Keratinocyte (primary cell): Measurements from ENCODE around the gene OR10G3.

Source experiments
- EZH2 ChIP-seq: IDR thresholded peaks from one replicate; pipeline ENCODE4 v1.6.1; 2012; ENCODE audit warnings: inconsistent platforms, mild to moderate bottlenecking, low read length, moderate library complexity
- TF ChIP-seq, protein P1 (sequence below), 3 experiments: IDR thresholded peaks in 1 of 3; conservative IDR thresholded peaks in 1 of 3; optimal IDR thresholded peaks in 1 of 3; 2 replicates in 2 of 3; 3 replicates in 1 of 3; pipeline versions ENCODE3 to v1.5.1; 2011; ENCODE audit warnings: low read length in 3 of 3, mild to moderate bottlenecking in 3 of 3, moderate library complexity in 2 of 3, control low read depth in 1 of 3, inconsistent platforms in 1 of 3; ENCODE audit not compliant: insufficient read depth in 2 of 3; ENCODE audit errors: extremely low read depth in 1 of 3

- TF ChIP-seq, protein P1, sequence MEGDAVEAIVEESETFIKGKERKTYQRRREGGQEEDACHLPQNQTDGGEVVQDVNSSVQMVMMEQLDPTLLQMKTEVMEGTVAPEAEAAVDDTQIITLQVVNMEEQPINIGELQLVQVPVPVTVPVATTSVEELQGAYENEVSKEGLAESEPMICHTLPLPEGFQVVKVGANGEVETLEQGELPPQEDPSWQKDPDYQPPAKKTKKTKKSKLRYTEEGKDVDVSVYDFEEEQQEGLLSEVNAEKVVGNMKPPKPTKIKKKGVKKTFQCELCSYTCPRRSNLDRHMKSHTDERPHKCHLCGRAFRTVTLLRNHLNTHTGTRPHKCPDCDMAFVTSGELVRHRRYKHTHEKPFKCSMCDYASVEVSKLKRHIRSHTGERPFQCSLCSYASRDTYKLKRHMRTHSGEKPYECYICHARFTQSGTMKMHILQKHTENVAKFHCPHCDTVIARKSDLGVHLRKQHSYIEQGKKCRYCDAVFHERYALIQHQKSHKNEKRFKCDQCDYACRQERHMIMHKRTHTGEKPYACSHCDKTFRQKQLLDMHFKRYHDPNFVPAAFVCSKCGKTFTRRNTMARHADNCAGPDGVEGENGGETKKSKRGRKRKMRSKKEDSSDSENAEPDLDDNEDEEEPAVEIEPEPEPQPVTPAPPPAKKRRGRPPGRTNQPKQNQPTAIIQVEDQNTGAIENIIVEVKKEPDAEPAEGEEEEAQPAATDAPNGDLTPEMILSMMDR (optimal IDR thresholded peaks at IDR 0.05 in 1 of 3, IDR thresholded peaks at IDR 0.05 in 1 of 3, conservative IDR thresholded peaks at IDR 0.05 in 1 of 3; ENCODE audit: extremely low read depth in 1 of 3, insufficient read depth in 2 of 3, low read length in 3 of 3) = no peak
- TF ChIP-seq EZH2 = no peak
Observed at GRCh38 chr14:21539189-21539940, 40.5 kb downstream of the OR10G3 start.
